ENCODE data around the gene FHL5.

FHL5 gene

DNA sequence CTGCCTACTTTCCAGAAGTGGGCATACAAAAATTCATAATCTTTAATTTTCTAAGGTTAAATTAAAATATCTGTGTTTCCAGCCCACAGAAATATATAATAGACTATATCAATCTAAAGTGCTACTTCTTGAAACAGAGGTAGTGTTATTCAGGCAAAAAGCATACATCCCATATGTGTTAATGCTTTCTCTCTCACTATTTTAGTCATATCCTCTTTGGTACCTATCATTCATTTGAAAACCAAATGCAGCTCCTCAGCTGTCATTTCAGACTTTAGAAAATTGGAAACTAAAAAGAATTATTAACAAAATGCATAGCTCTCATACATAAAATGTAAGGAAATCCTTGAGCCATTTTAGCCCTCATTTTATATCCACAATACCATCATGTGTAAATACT is 925 bp downstream of the FHL5 start:
- TF ChIP-seq, protein P1, sequence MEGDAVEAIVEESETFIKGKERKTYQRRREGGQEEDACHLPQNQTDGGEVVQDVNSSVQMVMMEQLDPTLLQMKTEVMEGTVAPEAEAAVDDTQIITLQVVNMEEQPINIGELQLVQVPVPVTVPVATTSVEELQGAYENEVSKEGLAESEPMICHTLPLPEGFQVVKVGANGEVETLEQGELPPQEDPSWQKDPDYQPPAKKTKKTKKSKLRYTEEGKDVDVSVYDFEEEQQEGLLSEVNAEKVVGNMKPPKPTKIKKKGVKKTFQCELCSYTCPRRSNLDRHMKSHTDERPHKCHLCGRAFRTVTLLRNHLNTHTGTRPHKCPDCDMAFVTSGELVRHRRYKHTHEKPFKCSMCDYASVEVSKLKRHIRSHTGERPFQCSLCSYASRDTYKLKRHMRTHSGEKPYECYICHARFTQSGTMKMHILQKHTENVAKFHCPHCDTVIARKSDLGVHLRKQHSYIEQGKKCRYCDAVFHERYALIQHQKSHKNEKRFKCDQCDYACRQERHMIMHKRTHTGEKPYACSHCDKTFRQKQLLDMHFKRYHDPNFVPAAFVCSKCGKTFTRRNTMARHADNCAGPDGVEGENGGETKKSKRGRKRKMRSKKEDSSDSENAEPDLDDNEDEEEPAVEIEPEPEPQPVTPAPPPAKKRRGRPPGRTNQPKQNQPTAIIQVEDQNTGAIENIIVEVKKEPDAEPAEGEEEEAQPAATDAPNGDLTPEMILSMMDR (IDR thresholded peaks at IDR 0.05; ENCODE audit: low read depth, low read length, missing control alignments): no peak
- no peak overlapping the region for H3K4me3 ChIP-seq (replicated peaks; ENCODE audit: low read depth, low read length)
- DNase-seq (ENCODE audit: extremely low read depth, low read depth): no peak

- TF ChIP-seq, protein P1 (IDR thresholded peaks at IDR 0.05; ENCODE audit: low read depth, low read length, missing control alignments): no peak
- DNase-seq (ENCODE audit: extremely low read depth, low read depth): no peak
Observed at GRCh38 chr6:96570053-96570452, 7.1 kb downstream of the FHL5 start.

GRCh38 chr6:96571551-96571950 is 8.6 kb downstream of the FHL5 start:
- H3K4me3 ChIP-seq (replicated peaks; ENCODE audit: low read depth, low read length): no peak overlapping the region
- no peak for DNase-seq (ENCODE audit: extremely low read depth, low read depth)

More at GRCh38 chr6:96570053-96570452, 7.1 kb downstream of the FHL5 start:
- no peak overlapping the region for H3K4me3 ChIP-seq (replicated peaks; ENCODE audit: low read depth, low read length)

GRCh38 chr6:96575359-96575758 is 12.4 kb downstream of the FHL5 start:
- TF ChIP-seq, protein P1 (IDR thresholded peaks at IDR 0.05; ENCODE audit: low read depth, low read length, missing control alignments): no peak
- no peak overlapping the region for H3K4me3 ChIP-seq (replicated peaks; ENCODE audit: low read depth, low read length)
- no peak for DNase-seq (ENCODE audit: extremely low read depth, low read depth)

More at GRCh38 chr6:96571551-96571950, 8.6 kb downstream of the FHL5 start:
- TF ChIP-seq, protein P1 (IDR thresholded peaks at IDR 0.05; ENCODE audit: low read depth, low read length, missing control alignments): no peak

GRCh38 chr6:96576221-96576620 is 13.3 kb downstream of the FHL5 start:
- DNase-seq (ENCODE audit: extremely low read depth, low read depth): no peak
- H3K4me3 ChIP-seq (replicated peaks; ENCODE audit: low read depth, low read length): no peak overlapping the region
- TF ChIP-seq, protein P1 (IDR thresholded peaks at IDR 0.05; ENCODE audit: low read depth, low read length, missing control alignments): no peak

GRCh38 chr6:96582021-96582420 is 19.1 kb downstream of the FHL5 start:
- DNase-seq (ENCODE audit: extremely low read depth, low read depth): no peak
- TF ChIP-seq, protein P1 (IDR thresholded peaks at IDR 0.05; ENCODE audit: low read depth, low read length, missing control alignments): no peak
- H3K4me3 ChIP-seq (replicated peaks; ENCODE audit: low read depth, low read length): no peak overlapping the region

GRCh38 chr6:96582436-96582835 is 19.5 kb downstream of the FHL5 start:
- no peak overlapping the region for H3K4me3 ChIP-seq (replicated peaks; ENCODE audit: low read depth, low read length)
- DNase-seq (ENCODE audit: extremely low read depth, low read depth): no peak
- TF ChIP-seq, protein P1 (IDR thresholded peaks at IDR 0.05; ENCODE audit: low read depth, low read length, missing control alignments): no peak

Data from HFF-Myc (cell line).